HTERT RPE-1 (cell line): Measurements from ENCODE around the gene HJV.
"Not testable (repeated sequence)": the region's sequence is repeated elsewhere in the genome, so short reads cannot be mapped to it uniquely, and the experiment has no call there.

Experiments used
- in situ Hi-C: fragments of 300-500 bp; cut with MboI; formaldehyde crosslinking; loops from 4 replicates; pipeline ENCODE4 v1.14.3; 2020; ENCODE audit warnings: low sequenced_read_pairs

HJV gene, protein sequence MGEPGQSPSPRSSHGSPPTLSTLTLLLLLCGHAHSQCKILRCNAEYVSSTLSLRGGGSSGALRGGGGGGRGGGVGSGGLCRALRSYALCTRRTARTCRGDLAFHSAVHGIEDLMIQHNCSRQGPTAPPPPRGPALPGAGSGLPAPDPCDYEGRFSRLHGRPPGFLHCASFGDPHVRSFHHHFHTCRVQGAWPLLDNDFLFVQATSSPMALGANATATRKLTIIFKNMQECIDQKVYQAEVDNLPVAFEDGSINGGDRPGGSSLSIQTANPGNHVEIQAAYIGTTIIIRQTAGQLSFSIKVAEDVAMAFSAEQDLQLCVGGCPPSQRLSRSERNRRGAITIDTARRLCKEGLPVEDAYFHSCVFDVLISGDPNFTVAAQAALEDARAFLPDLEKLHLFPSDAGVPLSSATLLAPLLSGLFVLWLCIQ

DNA sequence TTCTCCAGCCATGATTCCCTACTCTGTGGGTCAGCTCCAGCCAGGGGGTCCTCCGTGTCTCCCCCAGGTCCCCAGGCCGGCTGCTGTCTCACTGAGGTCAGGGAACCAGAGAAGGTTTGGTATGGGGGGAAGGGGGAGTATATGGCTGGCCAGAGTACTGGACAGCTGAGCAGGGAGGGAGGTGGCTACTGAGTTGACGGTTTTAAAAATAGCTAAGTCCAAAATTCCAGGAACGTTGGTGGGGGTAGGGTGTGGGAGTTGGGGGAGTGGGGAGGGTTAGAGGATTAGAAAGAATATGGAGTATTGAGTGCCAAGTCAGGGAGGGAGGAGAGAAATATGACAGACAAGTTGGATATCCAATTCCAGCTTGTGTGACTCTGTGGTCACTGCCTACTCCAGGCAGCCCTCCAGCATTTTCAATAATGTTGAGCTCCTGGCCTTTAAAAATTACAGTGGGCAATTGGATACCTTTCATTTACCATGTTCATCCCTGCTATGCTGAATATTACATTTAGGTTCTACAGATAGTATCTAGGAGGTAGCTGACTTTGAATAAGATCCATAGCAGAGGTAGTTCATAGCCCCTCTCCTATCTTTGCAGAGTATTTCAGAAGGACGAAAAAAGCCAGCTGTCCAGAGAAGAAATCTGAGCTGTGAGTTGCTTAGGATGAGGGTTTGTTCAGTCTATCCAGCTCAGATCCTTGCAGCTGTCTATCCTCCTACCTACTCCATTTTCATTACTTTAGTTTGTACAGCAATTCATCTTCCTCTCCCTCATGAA lies at the start of gene HJV:
HJV (minus strand) TSS at position 114 of the 781 bp plus-strand sequence. CDS start 1,504 bp downstream, outside the sequence.
- in situ Hi-C loops: no loop called here

DNA sequence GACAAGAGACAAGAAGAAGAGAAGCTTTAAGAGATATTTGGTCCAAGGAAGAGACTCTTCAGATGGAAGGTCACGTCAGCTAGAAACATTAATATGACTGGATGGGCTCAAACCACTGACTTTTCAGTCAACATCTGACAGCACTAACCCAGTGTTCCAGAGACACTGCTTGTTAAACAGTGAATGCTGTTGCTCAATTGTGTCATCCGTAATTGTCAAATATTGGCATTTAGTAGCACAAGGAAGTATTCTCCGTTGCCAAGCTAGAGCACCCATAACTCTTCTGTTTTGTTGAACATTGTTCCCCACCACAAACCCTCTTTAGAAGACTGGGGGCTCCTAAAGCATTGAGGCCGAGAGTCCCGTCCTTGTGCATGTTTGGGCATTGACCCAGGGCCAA lies 37.6 kb upstream of the HJV start:
- in situ Hi-C loops: not testable (repeated sequence)

DNA sequence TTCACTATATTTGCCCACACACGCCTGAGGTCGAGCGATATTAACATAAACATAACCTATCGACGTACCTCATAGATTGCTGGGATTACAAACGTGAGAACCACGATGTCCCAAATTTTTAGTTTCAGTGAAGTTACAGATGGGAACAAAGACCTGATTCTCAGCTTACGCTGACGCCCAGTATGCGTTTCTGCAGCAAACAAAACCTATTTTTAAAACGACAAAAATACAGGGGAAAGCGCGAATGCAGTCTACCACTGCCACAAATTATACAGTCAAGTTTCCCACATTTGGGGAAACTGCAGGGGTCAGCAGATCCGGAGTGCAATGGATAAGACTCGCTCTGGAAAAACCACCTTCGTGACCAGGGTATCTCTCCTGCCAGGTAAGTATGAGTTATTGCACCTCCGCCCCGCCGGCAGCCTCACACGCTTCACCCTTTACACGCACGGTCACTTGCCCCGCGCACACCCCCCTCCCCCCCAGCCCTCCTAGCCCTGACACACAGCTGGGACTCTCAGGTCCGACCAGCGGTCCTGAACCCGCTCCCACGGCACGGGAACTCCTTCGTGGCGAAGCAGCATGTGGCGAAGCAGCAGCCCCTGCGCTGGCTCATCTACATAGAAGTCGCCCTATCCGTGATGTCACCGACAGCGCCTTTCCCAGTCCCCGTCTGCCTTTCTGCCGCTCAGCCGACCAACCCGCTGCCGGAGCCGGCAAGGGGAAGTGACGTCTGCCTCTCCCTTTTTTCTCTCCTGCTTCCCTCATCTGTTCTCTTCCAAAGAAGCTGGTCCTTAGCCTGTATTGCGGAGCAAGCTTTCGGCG lies 30.5 kb upstream of the HJV start:
- in situ Hi-C loops: not testable (repeated sequence)

DNA sequence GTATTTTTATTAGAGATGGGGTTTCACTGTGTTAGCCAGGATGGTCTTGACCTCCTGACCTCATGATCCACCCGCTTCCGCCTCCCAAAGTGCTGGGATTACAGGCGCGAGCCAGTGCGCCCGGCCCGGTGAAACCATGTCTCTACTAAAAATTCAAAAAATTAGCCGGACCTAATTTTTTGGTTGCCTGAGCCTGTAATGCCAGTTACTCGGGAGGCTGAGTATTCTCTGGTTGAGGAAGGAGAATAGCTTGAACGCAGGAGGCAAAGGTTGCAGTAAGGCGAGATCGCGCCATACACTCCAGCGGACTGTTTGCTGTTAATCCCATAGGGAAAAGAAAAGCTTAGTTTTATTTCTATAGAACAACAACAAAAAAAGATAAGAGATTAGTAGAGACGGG lies 29.9 kb upstream of the HJV start:
- in situ Hi-C loops: no loop called here

DNA sequence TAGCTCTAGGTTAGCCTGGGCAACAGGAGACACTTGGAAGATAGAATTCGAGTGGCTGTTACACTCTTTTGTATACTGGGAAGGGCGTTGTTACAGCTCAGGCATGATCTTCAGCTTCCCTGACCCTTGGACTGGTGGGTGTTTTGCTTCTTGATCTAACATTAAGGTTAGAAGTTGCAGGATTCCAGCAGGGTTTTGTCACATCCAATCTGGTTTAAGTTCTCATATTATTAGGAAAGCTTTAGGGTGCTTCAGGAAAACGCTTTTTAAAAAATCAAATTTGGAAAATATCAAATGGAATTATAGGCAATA lies 29.1 kb upstream of the HJV start:
- in situ Hi-C loops: not testable (repeated sequence)

DNA sequence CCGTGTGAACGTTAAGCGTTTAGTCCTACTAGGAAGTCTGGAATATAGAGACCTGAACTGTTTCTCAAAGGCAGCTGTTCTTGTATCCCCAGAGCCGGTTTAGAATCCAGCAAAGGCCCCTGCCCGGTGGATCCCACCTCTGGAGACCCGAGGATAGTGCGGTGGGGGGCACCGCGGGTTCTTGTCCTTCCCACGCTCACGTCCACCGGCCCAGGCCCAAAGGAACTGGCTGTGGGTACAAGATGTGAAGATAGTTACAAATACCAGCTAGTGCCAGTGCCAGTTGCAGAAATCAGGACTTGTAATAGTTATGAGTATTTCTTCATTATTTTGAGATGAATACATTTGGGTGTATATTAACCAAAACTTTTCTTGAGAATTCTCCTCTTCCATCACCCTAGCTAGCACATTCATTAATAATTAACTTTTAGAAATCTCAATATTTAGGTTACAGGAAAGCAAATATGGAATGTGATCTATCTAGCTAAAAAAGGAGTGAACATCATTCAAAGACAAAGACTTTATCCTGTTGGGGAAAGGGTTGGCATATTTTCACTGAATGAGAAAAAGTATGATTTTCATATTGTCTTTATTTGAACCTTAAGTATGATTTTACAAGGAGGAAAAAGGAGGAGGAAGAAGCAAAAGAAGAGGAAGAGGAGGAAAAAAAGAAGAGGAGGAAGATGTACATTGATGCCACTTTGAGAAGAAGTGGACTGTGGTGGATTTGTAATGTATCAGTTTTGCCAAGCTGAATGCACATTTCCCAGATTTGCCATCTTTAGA lies 28.5 kb upstream of the HJV start:
- in situ Hi-C loops: not testable (repeated sequence)

DNA sequence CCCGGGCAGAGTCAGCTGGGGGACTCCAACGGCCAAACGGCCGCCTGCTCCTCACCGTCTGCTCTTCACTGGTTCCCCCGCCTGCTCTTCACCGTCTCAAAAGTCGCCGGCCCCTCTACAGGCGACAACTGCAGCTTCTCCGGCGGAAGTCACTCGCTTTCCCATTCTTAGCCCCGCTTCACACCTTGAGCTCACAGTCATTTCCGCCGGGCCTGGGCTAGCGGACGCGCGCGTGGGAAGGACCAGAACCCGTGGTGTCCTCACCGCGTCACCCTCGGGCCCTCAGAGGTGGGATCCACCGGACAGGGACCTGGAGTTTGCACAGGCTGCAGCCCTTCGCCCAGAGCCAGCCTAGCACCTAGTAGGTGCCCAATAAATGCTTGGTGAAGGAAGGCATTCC lies 27.9 kb upstream of the HJV start:
- in situ Hi-C loops: no loop called here

DNA sequence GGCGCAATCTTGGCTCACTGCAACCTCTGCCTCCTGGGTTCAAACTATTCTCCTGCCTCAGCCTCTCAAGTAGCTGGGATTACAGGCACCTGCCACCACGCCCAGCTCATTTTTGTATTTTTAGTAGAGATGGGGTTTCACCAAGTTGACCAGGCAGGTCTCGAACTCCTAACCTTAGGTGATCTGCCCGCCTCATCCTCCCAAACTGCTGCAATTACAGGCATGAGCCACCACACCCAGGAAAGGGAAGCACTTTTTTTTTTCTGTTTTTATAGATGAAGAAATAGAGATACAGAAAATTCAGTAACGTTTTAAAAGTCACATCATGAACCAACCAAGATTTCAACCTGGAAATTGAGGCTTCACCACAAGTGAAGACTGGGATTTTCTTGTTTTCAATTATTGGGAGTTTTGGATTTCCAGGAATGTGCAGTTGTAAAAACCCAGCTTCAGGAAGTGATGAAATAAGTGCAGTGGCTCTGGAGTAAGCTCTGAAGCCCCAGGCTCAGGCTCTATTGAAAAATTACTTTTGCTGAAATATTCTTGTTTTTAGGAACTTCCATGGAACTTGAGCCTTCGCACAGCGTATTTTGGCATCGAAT lies 27.1 kb upstream of the HJV start:
- in situ Hi-C loops: not testable (repeated sequence)

DNA sequence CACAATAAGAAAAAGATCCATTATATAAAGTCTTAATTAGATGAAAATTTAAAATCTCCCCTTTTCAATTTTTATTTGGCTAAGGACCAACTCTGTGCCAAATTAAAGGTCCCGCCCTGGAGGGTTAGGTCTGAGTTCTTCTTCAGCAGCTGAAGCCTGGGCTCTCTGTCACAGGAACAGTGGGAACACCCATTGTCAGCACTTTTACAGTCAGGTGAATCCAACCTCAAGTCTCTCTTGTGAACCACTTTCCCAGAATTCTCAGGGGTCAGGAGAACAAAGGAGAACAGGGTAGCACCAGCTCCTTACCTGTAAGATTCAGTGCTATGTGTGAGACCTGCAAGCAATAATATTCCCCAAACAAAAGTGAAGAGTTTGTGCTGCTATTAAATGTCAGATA lies 25.1 kb upstream of the HJV start:
- in situ Hi-C loops: no loop called here

DNA sequence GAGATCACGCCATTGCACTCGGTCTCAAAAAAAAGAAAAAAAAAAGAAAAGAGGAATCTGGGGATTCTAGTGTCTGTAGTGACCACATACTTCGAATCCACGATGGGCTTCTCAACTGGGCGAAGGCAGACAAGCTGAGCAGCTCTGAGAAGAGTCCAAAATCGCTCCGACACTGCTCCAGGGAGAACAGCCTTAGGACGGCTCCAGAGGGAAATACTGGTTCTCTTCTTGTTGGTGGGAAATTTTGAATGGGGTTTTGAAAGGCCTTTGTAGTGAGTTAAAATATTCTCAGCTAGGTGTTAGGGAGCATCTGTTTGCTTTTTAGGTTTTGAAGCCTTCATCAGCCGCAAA lies 18.3 kb upstream of the HJV start:
- in situ Hi-C loops: no loop called here

DNA sequence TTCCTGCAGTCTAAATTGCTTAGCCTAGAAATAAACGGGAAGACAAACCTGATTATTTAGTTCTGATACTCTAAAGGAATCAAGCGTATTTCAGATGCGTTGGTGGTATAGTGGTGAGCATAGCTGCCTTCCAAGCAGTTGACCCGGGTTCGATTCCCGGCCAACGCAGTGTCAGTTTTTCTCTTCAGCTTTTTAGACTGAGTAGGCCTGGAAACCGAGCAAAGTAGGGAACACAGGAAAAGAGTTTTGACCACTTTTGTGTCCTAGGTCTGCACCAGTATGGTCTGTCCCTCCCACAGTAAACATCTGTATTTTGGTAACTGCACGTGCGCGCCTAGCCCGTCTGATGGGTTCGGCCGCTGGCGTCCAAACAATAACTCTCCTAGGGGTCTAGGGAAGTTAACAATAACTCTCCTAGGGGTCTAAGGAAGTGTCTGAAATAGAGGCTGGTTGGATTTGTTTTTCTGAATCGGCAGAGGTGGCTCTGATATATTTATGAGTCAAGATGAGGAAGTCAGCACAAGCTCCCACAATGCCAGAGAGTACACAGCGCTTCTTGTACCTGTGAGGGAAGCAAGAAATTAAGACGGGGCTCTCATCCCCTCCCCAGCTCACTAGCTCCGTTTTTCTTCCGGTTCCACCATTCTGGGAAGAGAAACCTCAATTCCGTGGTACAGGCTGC lies 15.6 kb upstream of the HJV start:
- in situ Hi-C loops: no loop called here

DNA sequence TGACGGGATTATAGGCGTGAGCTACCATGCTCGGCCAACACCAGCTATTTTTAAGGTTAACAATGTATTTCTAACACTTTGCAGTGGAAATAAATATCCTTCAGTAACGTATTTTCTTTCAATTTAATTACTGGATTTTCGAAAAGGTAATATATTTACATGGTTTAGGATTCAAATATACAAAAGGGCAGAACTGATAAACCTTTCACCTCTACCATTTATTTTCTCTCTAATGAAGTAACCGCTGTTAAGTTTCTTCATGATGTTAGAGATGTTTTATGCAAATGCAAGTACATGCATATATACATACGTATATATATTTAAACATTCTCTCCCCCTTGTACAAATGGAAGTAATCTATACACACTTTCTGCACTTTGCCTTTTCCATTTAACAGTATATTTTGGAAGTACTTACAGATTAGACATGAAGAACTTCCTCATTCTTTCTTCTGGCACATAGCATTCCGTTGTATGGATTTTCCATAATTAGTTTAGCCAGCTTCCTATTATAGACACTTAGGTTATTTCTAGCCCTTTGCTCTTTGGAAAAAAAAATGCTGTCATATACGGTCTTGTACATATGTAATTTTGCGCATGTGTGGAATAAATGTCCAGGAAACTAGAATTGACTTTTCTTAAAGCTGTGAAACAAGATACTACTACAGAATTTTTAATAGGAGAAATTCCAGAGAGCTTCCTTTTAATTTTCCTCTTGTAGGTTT lies 14.9 kb upstream of the HJV start:
- in situ Hi-C loops: no loop called here

DNA sequence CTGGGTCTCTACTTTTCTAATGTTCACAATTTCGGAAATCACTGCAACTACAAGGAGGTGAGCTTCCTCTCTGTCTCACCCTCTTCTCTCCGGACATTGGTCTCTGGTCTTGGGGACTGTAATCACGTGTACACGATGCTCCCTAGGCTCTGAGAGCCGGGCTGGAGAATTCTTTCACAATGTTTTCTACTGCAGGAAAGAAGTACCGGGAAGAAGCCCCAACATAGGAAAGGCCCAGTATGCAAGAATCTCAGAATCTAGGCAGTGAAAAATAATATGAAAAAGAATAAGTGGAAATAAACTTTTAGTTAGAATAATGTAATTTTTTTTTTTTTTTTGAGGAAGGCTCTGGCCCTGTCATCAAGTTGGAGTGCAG lies 13.5 kb upstream of the HJV start:
- in situ Hi-C loops: no loop called here

DNA sequence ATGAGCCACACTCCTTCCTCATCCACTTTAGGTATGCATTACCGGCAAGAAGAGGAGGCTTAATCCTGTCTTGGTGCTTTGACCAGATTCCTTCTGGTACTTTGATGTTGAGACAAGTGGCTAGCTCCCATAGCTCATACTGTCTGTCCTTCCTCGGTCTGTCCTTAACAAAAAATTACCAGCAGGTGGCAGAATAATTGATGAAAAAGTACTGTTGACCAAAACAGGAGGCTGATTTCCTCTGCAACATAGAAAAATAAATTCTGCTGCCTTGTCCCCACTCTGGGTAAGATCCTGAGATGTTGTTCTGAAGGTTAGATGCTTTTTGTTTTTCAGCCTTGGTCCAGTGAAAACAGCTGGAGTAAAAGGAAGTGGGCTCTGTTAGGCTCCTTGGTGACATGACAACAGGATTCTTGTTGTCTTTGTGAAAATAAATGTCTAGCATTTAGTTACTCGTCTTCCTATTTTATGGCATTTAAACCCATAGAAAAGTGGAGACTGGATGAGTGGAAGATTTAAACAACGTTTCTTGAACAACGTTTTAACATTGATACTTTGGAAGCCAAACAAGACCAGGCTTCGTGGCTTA lies 11.2 kb upstream of the HJV start:
- in situ Hi-C loops: no loop called here

DNA sequence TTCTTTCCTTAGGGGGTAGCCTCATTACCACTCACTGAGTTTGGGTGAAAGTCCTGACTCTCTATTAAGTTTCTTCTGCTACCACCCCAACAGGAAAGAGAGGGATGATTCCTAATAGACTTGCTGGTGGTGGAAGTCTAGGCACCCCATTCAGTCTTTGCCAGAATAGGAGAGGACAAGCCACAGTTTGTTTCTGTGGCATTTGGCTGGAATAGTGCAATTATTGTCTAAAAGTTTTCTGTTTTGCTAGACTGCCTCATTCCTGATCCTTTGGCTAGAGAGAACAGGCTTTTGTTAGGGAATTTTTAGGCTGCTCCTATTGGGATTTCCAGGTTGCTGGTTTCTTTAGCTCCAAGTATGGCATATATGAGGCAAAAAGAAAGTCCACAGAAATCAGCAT lies 9.9 kb upstream of the HJV start:
- in situ Hi-C loops: no loop called here

DNA sequence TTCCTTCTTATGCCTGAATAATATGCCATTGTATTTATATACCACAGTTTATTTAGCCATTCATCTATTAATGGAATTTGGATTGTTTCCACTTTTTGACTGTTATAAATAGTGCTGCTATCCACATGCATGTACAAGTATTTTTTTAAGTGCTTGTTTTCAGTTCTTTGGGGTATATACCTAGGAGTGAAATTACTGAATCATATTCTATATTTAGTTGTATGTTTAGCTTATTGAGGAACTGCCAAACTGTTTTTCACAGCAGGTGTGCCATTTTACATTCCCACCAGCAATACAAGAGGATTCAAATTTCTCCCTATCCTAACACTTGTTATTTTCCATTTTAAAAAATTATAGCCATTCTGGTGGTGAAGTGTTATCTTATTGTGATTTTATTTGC lies 7.6 kb upstream of the HJV start:
- in situ Hi-C loops: no loop called here

DNA sequence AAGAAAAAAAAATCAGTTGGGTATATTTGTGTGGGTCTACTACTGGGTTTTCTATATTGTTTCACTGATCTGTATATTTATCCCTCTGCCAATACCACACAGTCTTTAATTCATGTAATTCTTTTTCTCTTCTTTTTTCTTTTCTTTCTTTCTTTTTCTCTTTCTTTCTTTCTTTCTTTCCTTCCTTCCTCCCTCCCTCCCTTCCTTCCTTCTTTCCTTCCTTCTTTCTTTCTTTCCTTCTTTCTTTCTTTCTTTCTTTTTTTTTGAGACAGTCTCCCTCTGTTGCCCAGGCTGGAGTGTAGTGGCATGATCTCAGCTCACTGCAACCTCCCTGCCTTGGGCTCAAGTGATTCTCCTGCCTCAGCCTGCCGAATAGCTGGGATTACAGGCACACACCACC lies 5.1 kb upstream of the HJV start:
- in situ Hi-C loops: not testable (repeated sequence)

DNA sequence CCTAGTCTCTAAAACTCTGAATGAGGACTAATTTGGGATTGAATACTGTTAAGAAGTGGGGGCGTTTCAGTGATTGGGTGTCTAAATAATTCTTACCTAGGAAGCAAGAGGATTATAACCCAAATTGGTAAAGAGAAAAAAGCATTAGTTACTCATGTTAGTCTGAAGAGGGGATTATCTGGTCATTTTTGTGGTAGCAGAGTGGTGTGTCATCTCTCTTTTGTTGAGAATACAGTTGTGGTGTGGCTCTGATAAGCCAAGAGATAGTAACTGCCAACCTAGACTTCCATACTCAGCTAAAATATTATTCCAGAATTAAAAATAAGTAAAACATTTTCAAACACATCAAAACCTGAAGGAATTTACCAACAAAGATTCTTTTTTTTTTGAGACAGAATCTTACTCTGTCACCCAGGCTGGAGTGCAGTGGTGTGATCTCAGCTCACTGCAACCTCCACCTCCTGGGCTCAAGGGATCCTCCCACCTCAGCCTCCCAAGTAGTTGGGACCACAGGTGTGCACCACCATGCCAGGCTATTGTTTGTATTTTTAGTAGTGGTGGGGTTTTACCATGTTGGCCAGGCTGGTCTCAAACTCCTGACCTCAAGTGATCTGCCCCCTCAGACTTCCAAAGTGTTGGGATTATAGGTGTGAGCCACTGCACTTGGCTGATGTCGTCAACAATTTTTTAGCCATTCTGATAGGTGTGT lies 4.4 kb upstream of the HJV start:
- in situ Hi-C loops: not testable (repeated sequence)
